Measurements from ENCODE around the gene PRSS12. TPM values are rescaled to one million over a fixed set of nuclear protein-coding genes. Genes with fewer than 3 reads are reported as not detected.

Gene PRSS12
- total RNA-seq, 1 experiment from 2014 or later = 14.1 TPM

GRCh38 chr4:118350961-118351360 is 1.8 kb downstream of the PRSS12 start (continued):
- TF ChIP-seq STAT6 (CRISPR knock-in tag; conservative IDR thresholded peaks at IDR 0.05; ENCODE audit: low read depth) (no peak), NFYB (CRISPR knock-in tag; conservative IDR thresholded peaks at IDR 0.05; ENCODE audit: low read depth) (no peak)

- Mint-ChIP-seq H3K4me3 (no peak overlapping the region), H3K27me3 (ENCODE audit: low read depth) (peaks cover 28% of the 10 kb centered on the region), H3K9me3 (no peaks in the 10 kb centered on the region), H3K4me1 (peaks cover 36% of the 10 kb centered on the region), H3K36me3 (no peaks in the 10 kb centered on the region), H3K27ac (no peak overlapping the region)
- no peak for DNase-seq (ENCODE audit: low spot score)
- CTCF ChIA-PET = no interaction called here
- POLR2A ChIA-PET = interaction anchor here (0.7 kb wide), 1 partner anchor 237 kb away, joined by 4 read pairs; no protein-coding TSS in a partner anchor
- ATAC-seq = no peak
- no peak for TF ChIP-seq ZNF396 (CRISPR knock-in tag; IDR thresholded peaks at IDR 0.05; ENCODE audit: borderline replicate concordance)
- no peak for TF ChIP-seq TEAD1 (CRISPR knock-in tag; IDR thresholded peaks at IDR 0.05)
- no peak for TF ChIP-seq ZNF671 (CRISPR knock-in tag; IDR thresholded peaks at IDR 0.05)
- no peak for TF ChIP-seq ESRRA (CRISPR knock-in tag; IDR thresholded peaks at IDR 0.05; ENCODE audit: borderline replicate concordance)
- no peak for TF ChIP-seq NR1H2 (CRISPR knock-in tag; IDR thresholded peaks at IDR 0.05)
- TF ChIP-seq ZNF232 (CRISPR knock-in tag; IDR thresholded peaks at IDR 0.05) = no peak
- TF ChIP-seq ETV6 (CRISPR knock-in tag; IDR thresholded peaks at IDR 0.05) = no peak
Measured at GRCh38 chr4:118348886-118349285, 3.9 kb downstream of the PRSS12 start.

GRCh38 chr4:118346495-118346894 is 6.3 kb downstream of the PRSS12 start:
- ChIA-PET POLR2A (no interaction called here), CTCF (no interaction called here)
- Mint-ChIP-seq H3K27me3 (ENCODE audit: low read depth) (peaks cover 13% of the 10 kb centered on the region), H3K36me3 (no peaks in the 10 kb centered on the region), H3K4me3 (no peak overlapping the region), H3K27ac (no peak overlapping the region), H3K9me3 (no peaks in the 10 kb centered on the region), H3K4me1 (peaks cover 28% of the 10 kb centered on the region)
- DNase-seq (ENCODE audit: low spot score) (no peak), ATAC-seq (no peak)
- no peak for TF ChIP-seq CREB1 (CRISPR knock-in tag; IDR thresholded peaks at IDR 0.05)
- TF ChIP-seq E2F5 (CRISPR knock-in tag; IDR thresholded peaks at IDR 0.05) = no peak
- no peak for TF ChIP-seq TP53 (CRISPR knock-in tag; IDR thresholded peaks at IDR 0.05)
- TF ChIP-seq ZNF396 (CRISPR knock-in tag; IDR thresholded peaks at IDR 0.05; ENCODE audit: borderline replicate concordance) = no peak
- TF ChIP-seq MAX (CRISPR knock-in tag; IDR thresholded peaks at IDR 0.05) = no peak
- no peak for TF ChIP-seq GTF2I (CRISPR knock-in tag; conservative IDR thresholded peaks at IDR 0.05)
- no peak for TF ChIP-seq ZSCAN18 (CRISPR knock-in tag; IDR thresholded peaks at IDR 0.05)
- TF ChIP-seq JAZF1 (CRISPR knock-in tag; IDR thresholded peaks at IDR 0.05) = no peak
- TF ChIP-seq ZNF317 (CRISPR knock-in tag; IDR thresholded peaks at IDR 0.05; ENCODE audit: borderline replicate concordance, low read depth) = no peak

GRCh38 chr4:118345813-118346212 is 7.0 kb downstream of the PRSS12 start:
- ChIA-PET CTCF (no interaction called here), POLR2A (no interaction called here)
- DNase-seq (ENCODE audit: low spot score) = no peak
- ATAC-seq = no peak
- Mint-ChIP-seq H3K36me3 (no peaks in the 10 kb centered on the region), H3K27me3 (ENCODE audit: low read depth) (peaks cover 6% of the 10 kb centered on the region), H3K4me3 (no peak overlapping the region), H3K4me1 (peaks cover 27% of the 10 kb centered on the region), H3K9me3 (no peaks in the 10 kb centered on the region), H3K27ac (no peak overlapping the region)
- TF ChIP-seq FOXP1 (CRISPR knock-in tag; IDR thresholded peaks at IDR 0.05; ENCODE audit: borderline replicate concordance) = no peak
- TF ChIP-seq JAZF1 (CRISPR knock-in tag; IDR thresholded peaks at IDR 0.05) = no peak
- no peak for TF ChIP-seq ZNF281 (CRISPR knock-in tag; IDR thresholded peaks at IDR 0.05)
- no peak for TF ChIP-seq USF2 (CRISPR knock-in tag; IDR thresholded peaks at IDR 0.05)
- TF ChIP-seq ATF6 (CRISPR knock-in tag; IDR thresholded peaks at IDR 0.05) = no peak

Measured in WTC11 (cell line).